Sciatic nerve (tissue), 2 donors: ENCODE results near the gene SLIT2. TPM values are rescaled to one million over a fixed set of nuclear protein-coding genes. Genes with fewer than 3 reads are reported as not detected.

Source experiments
- ATAC-seq: fragments of 200-7000 bp; cut with Tn5 transposase; one replicate; pipeline ENCODE4 v1.9.1; 2020; ENCODE audit warnings: mild to moderate bottlenecking, moderate library complexity
- DNase-seq: peaks from one replicate; pipeline ENCODE4 v3.0.0-alpha.2; 2020; ENCODE audit warnings: low spot score
- intact Hi-C: fragments of 100-400 bp; cut with DNase I; formaldehyde crosslinking; loops from one replicate; pipeline ENCODE4 v1.14.2; 2022
- total RNA-seq: library from RNA; stranded (reverse); fragmentation: NEBNext Ultra II Directional; extraction: Animal tissue kit (Norgen Biotek cat#: 25700); gene quantifications from one replicate; pipeline ENCODE4 v1.2.1, GENCODE V29; 2021
- donor health status: DM: no; HTN: no; CAD: no.
- donor health status: DM: no; HTN: no; CAD: no.

Gene SLIT2
- total RNA-seq, 1 donor from 2014 or later, result 159 TPM

- ATAC-seq (peak; percentile 44), DNase-seq (no peak)
- intact Hi-C loops, result no loop called here
Observed at GRCh38 chr4:20297261-20297660, 45.6 kb downstream of the SLIT2 start.

GRCh38 chr4:20297783-20298182 is 46.1 kb downstream of the SLIT2 start:
- DNase-seq, result no peak
- intact Hi-C loops, result no loop called here
- ATAC-seq, result no peak

- intact Hi-C loops, result no loop called here
- ATAC-seq, result no peak
Observed at GRCh38 chr4:20298455-20298854, 46.8 kb downstream of the SLIT2 start.

GRCh38 chr4:20298986-20299385 is 47.3 kb downstream of the SLIT2 start:
- no peak for ATAC-seq
- intact Hi-C loops, result no loop called here
- no peak for DNase-seq

More at GRCh38 chr4:20298455-20298854, 46.8 kb downstream of the SLIT2 start:
- DNase-seq, result no peak

- ATAC-seq (no peak), DNase-seq (no peak)
- intact Hi-C loops, result no loop called here
Observed at GRCh38 chr4:20299515-20299914, 47.8 kb downstream of the SLIT2 start.

- DNase-seq, result no peak
- no peak for ATAC-seq
- intact Hi-C loops, result no loop called here
Observed at GRCh38 chr4:20301161-20301560, 49.5 kb downstream of the SLIT2 start.
